Esophagus mucosa (tissue), 1 donor: ENCODE data around the gene LIMS2. TPM values are rescaled to one million over a fixed set of nuclear protein-coding genes. Genes with fewer than 3 reads are reported as not detected.
A peak's percentile ranks its signal among the peaks of the same experiment; 100 is the strongest.

Experiments used
- ATAC-seq: fragments of 200-7000 bp; cut with Tn5 transposase; one replicate; pipeline ENCODE4 v1.9.1; 2020
- total RNA-seq: library from RNA; stranded (reverse); gene quantifications from one replicate; pipeline ENCODE4 v1.2.4, GENCODE V29; 2023
- donor health status: DM: yes; HTN: yes; CAD: no.

LIMS2 gene
- total RNA-seq, 1 donor from 2014 or later, result 6.0 TPM

DNA sequence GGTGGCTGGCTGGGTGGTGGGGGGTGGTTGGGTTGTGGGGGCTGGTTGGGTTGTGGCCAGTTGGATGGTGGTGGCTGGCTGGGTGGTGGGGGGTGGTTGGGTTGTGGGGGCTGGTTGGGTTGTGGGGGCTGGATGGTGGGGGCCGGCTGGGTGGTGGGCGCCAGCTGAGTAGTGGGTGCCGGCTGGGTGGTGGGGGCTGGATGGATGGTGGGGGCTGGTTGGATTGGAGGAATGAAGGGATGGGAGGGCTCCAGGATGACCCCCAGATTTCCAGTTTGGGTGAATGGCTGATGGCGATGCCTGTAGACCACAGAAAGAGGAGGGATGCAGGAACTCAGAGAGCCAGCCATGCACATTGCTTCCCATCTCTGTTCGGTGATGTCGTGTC, 56.1 kb downstream of the LIMS2 start:
- no peak for ATAC-seq

DNA sequence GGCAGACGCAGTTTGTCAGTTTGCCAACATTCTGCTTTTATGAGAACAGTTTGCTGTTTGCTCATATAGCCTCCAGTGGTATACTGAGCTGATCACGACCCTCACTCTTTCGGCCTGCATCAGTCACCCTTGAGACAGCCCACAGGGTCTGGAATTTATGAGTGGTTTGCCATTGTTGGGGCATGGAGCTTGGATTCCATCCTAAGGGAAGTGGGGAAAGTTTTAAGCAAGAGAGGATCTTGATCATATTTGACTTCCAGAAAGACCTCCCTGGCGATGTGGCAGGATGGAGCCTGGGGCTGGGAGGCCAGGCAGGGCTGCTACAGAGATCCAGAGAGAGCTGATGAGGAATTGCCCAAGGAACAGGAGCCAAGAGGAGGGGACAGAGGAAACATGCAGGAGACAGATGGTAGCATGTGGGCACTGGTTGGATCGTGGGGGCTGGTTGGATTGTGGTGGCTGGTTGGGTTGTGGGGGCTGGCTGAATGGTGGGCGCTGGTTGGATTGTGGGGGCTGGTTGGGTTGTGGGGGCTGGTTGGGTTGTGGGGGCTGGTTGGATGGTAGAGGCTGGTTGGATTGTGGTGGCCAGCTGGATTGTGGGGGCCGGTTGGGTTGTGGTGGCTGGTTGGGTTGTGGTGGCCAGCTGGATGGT, 56.7 kb downstream of the LIMS2 start:
- ATAC-seq, result no peak

DNA sequence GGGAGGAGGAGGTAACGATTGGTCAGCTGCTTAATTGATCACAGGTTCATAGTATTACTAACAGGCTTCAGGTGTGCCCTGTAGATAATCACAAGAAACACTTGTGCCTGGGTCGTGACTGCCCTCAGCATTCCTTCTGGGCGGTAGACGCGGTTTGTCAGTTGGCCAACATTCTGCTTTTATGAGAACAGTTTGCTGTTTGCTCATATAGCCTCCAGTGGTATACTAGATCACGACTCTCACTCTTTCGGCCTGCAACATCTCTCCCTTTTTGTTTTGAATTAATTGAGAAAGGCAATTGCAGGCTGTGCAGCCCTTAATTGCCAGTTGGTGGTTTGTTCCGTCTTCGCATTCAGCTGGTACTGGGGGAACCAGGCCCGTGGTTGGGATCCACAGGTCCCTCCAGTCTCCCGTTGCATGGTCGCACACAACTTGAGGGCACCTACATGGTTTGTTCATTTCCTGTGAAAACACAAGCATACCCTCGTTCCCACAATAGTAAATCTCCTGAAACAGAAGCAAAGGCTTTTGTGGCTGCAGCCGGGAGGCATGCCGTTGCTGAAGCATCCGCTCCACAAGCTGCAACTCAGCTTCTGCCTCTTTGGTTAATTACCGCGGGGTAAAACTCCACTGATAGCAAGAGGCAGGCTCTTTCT, 59.7 kb downstream of the LIMS2 start:
- ATAC-seq, result no peak

DNA sequence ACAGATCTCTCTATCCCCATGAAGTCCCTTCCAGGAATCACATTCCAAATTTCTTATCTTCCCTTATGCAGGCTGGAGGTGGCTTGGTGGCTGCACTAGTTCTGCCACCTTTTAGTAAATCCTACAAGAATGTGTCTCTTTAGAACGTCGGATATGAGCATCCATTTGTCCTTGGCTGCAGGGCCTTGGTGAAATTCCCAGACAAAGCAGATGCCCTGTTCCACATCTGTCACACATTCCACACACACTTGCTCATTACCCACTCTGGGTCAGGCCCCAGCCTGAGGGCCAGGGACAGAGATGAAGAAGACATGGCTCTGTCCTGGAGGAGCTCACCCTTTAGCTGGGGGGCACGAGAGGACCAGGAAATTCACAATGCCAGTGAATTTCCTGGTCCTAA, 60.6 kb downstream of the LIMS2 start:
- ATAC-seq, result no peak

- no peak for ATAC-seq
Measured at GRCh38 chr2:127614246-127614645, 61.1 kb downstream of the LIMS2 start.

GRCh38 chr2:127612111-127612822, 63.1 kb downstream of the LIMS2 start:
- no peak for ATAC-seq

DNA sequence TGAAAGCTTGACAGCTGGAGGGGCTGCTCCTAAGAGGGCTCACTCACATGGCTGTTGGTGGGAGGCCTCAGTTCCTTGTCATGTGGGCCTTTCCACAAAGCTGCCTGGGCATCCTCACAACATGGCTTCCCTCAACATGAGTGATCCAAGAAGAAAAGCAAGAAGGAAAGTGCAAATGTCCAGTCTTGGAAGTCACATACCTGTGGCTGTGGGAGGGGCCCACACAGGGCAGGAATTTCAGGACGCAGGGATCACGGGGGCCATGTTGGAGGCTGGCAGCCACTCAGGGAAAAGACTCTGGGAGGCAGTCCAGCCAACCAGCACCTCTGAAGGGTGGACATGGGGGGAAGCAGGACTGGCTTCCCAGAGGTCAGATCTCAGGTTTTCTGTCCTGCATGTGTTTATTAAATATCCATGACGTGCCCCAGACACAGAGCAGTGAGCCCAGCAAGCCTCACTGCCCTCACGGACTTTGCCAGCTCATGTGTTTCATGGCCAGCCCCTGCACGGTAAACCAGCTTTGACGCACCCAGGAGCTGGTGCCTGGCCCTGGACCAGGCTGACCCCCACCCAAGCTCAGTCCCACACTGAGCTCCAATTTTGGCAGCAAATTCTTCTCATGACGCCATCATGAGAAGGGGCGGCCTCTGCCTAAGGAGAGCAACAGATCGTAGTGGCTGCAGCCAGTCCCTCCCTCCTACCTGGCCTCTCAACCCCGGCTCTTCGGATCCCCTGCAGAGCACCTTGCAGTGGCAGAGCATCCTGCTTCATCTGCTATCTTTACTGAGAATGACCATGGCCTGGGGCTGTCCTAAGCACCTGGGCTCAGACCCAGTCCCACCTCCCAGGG, 64.0 kb downstream of the LIMS2 start:
- ATAC-seq, result peak; percentile 7

DNA sequence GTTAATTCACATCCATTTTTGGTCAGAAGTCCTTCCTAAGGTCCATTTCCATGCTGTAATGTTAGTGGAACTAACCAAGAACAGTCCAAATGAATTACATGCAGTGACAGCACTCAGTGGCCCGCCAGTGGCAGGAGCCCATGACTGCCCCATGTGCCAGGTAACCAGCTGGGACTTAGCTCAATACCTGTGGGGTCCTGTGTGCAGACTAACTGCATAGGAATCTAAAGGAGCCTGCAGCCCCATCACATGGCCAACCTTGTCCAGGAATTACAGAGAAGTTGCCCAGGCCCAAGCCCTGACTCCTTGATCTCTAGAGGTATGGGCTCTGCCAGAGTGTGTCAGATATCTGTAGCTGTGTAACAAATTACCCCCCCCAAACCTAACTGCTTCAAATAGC, 64.8 kb downstream of the LIMS2 start:
- no peak for ATAC-seq

- no peak for ATAC-seq
Measured at GRCh38 chr2:127609818-127610217, 65.5 kb downstream of the LIMS2 start.

DNA sequence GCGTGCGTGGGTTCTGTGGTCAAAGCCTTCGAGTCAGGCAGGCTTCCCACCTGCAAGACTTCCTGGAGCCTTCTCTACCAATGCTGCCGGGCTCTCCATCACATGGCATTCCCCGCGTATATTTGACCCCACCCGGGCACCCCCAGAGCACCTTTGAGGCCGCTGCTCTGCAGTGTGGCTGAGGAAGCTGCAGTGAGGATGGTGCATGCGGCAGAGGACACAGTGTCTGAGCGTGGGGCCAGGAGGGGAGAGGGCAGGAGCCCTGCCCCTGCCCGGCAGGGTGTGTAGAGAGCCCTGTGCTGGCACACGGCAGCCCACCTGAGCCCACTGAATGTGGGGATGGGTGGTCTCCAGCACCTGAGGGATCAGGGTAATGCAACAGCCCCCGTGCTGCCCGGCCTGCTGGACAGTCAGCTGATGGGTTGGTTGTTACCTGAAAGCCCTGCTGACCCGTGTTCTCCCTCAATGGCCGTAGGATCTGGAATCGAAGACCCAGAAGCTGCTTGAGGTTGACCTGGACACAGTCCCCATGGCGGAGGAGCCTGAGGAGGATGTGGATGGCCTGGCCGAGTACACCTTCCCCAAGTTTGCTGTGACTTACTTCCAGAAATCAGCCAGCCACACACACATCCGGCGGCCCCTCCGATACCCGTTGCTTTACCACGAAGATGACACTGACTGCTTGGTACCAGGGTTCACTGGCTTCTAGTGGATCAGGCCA, 66.1 kb downstream of the LIMS2 start:
- ATAC-seq, result no peak

- no peak for ATAC-seq
Measured at GRCh38 chr2:127608061-127609030, 67.0 kb downstream of the LIMS2 start.

DNA sequence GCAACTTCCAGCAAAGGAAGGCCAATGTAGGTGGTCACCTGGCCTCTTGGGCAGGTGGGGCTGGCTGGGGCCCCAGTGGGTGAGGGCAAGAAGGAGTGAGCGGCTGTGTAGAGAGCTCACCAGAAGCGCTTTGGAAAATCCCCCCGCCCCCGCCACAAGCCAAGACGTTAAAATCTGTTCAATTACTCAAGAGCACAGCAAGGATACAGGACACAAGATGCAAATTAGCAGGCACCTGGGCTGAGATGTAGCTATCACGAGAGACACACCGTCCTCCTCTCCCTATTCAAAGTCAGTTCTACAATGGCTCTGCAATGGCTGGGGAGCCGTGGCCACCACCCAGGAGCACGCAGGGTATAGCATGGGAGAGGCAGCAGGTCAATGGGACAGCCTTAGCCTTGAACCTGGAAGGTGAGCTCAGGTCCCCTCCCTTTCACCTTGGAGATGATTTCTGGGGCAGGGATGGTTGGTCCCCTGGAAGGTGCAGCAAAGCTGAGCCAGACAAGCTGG, 67.9 kb downstream of the LIMS2 start:
- no peak for ATAC-seq

GRCh38 chr2:127606625-127607398, 68.5 kb downstream of the LIMS2 start:
- ATAC-seq, result no peak

GRCh38 chr2:127605691-127606263, 69.6 kb downstream of the LIMS2 start:
- ATAC-seq, result no peak

GRCh38 chr2:127604986-127605385, 70.3 kb downstream of the LIMS2 start:
- no peak for ATAC-seq

DNA sequence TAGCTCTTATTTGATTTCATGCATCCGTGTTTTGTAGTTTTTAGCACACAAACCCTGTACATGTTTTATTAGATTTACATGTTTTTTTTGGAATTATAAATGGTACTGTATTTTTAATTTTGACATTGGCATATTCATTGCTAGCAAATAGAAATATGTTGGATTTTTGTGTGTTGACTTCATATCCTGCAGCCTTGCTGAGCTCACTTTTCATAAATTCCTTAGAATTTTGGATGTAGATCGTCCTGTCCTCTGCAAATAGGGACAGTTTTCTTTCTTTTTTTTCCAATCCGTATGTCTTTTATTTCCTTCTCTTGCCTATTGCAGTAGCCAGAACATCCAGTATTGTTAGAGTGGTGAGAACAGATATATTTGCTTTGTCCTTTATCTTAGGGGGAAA, 76.1 kb downstream of the LIMS2 start:
- no peak for ATAC-seq

DNA sequence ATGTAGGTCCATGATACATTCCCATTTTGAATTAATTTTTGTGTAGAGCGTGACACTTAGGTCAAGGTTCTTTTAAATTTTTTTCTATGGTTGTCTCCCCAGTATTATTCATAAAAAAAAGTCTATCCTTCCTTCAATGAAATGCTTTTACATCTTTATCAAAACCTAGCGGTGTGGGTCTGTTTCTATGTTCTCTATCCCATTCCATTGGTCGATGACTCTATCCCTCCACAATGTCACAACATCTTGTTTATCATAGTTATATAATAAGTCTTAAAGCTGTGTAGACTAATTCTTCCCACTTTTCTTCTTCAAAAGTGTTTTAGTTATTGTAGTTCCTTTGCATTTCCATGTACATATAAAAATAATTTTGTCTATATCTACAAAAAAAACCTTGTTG, 76.6 kb downstream of the LIMS2 start:
- no peak for ATAC-seq

- ATAC-seq, result no peak
Measured at GRCh38 chr2:127597984-127598380, 77.3 kb downstream of the LIMS2 start.
